Caco-2 (cell line): Measurements from ENCODE around the gene RAI1. TPM values are rescaled to one million over a fixed set of nuclear protein-coding genes. Genes with fewer than 3 reads are reported as not detected.
A peak's percentile ranks its signal among the peaks of the same experiment; 100 is the strongest.

Experiments
- BruUV-seq: library from RNA; stranded (reverse); fragments of 400-500 nt; replicated peaks from 2 replicates; lab custom pipeline; 2021; lab: Mats Ljungman, UMichigan
- CTCF ChIA-PET: fragments of 300-600 bp; sonication (Branson Sonifier 250); formaldehyde crosslinking; loops from one replicate; lab custom pipeline; 2022; ENCODE audit warnings: antibody characterized with exemption; lab: Charles Lee
- POLR2A ChIA-PET: fragments of 300-600 bp; sonication (Branson Sonifier 250); formaldehyde crosslinking; loops from one replicate; lab custom pipeline; 2022; ENCODE audit warnings: antibody characterized with exemption; lab: Charles Lee
- DNase-seq, 2 experiments: peaks; one replicate each; pipeline versions ENCODE4 v3.0.0 to v3.0.0-alpha.2; 2020 to 2022
- H3K27me3 ChIP-seq: replicated peaks from 2 replicates; pipeline ENCODE4 v1.6.0; 2011; ENCODE audit warnings: low read length; ENCODE audit not compliant: control insufficient read depth, insufficient read depth
- H3K36me3 ChIP-seq: 2 replicates; pipeline ENCODE4 v1.5.1; 2011; ENCODE audit warnings: low read length; ENCODE audit not compliant: control insufficient read depth, insufficient read depth
- H3K4me1 ChIP-seq: fragments of 250-450 bp; sonication (Bioruptor Pico); 2 replicates; pipeline ENCODE4 v1.5.1; 2020; ENCODE audit warnings: mild to moderate bottlenecking
- H3K4me3 ChIP-seq: 2 replicates; pipeline ENCODE4 v1.5.1; 2011; ENCODE audit warnings: low read depth, mild to moderate bottlenecking, control low read depth, low read length
- H3K9me3 ChIP-seq: fragments of 250-450 bp; sonication (Bioruptor Pico); 2 replicates; pipeline ENCODE4 v1.5.1; 2020; ENCODE audit warnings: mild to moderate bottlenecking, moderate library complexity
- H3K27ac Mint-ChIP-seq: one replicate; pipeline ENCODE4 v1.8.0; 2022; ENCODE audit warnings: mixed read lengths; ENCODE audit not compliant: unreplicated experiment
- H3K27me3 Mint-ChIP-seq: one replicate; pipeline ENCODE4 v1.8.0; 2022; ENCODE audit warnings: mixed read lengths; ENCODE audit not compliant: insufficient read depth, unreplicated experiment
- H3K36me3 Mint-ChIP-seq: one replicate; pipeline ENCODE4 v1.8.0; 2022; ENCODE audit warnings: mild to moderate bottlenecking, mixed read lengths; ENCODE audit not compliant: insufficient read depth, unreplicated experiment
- H3K4me1 Mint-ChIP-seq: one replicate; pipeline ENCODE4 v1.8.0; 2022; ENCODE audit warnings: low read depth, mixed read lengths; ENCODE audit not compliant: unreplicated experiment
- H3K4me3 Mint-ChIP-seq: one replicate; pipeline ENCODE4 v1.8.0; 2022; ENCODE audit warnings: mild to moderate bottlenecking, moderate library complexity, mixed read lengths; ENCODE audit not compliant: unreplicated experiment
- H3K9me3 Mint-ChIP-seq: one replicate; pipeline ENCODE4 v1.8.0; 2022; ENCODE audit warnings: mixed read lengths; ENCODE audit not compliant: unreplicated experiment
- CTCF ChIP-seq, 2 experiments: fragments of 200-600 bp in 1 of 2; IDR thresholded peaks; 1 replicate in 1 of 2; 2 replicates in 1 of 2; pipeline versions ENCODE4 v1.5.1 to v1.8.0; 2011 to 2022; ENCODE audit warnings: antibody characterized with exemption in 1 of 2, control low read depth in 1 of 2, inconsistent platforms in 1 of 2, low read depth in 1 of 2, low read length in 1 of 2, mild to moderate bottlenecking in 1 of 2, moderate library complexity in 1 of 2; ENCODE audit not compliant: insufficient read depth in 1 of 2, severe bottlenecking in 1 of 2, unreplicated experiment in 1 of 2
- intact Hi-C: fragments of 100-400 bp; cut with micrococcal nuclease; formaldehyde crosslinking; loops from one replicate; pipeline ENCODE4 v1.10.0; 2022; ENCODE audit not compliant: unreplicated experiment
- total RNA-seq: library from RNA; stranded (reverse); gene quantifications from 2 replicates; pipeline ENCODE4 v1.2.3, GENCODE V29; 2022

RAI1 gene
- total RNA-seq, 1 experiment from 2014 or later = 44.3 TPM

- H3K9me3 ChIP-seq = no peaks in the 10 kb centered on the region
- TF ChIP-seq CTCF (IDR thresholded peaks at IDR 0.05; ENCODE audit: insufficient read depth in 1 of 2, low read depth in 1 of 2, low read length in 1 of 2, severe bottlenecking in 1 of 2, unreplicated experiment in 1 of 2) = no peak
- Mint-ChIP-seq H3K4me3 (no peak overlapping the region), H3K36me3 (peaks cover 99% of the 10 kb centered on the region), H3K27me3 (no peaks in the 10 kb centered on the region), H3K4me1 (no peaks in the 10 kb centered on the region), H3K27ac (no peak overlapping the region), H3K9me3 (no peaks in the 10 kb centered on the region)
- DNase-seq = no peak
- no peaks in the 10 kb centered on the region for H3K27me3 ChIP-seq
- no TSS peak for BruUV-seq
- CTCF ChIA-PET = interaction anchor here (0.7 to 3.0 kb wide), 5 partner anchors 9 to 247 kb away, joined by 3 to 22 read pairs (median 4); no protein-coding TSS in a partner anchor
- POLR2A ChIA-PET = interaction anchor here (1.9 kb wide), 1 partner anchor 23 kb away, joined by 10 read pairs; no protein-coding TSS in a partner anchor
- intact Hi-C loops = loop anchor here (10.0 kb wide), 1 partner anchor 222 kb away; the partner anchor contains the start of genes ATPAF2 and GID4
- H3K4me1 ChIP-seq = peaks cover 13% of the 10 kb centered on the region
- H3K36me3 ChIP-seq = peaks cover 15% of the 10 kb centered on the region
- no peak overlapping the region for H3K4me3 ChIP-seq
Observed at GRCh38 chr17:17813055-17813724, 131.9 kb downstream of the RAI1 start.

GRCh38 chr17:17813725-17814095, 132.5 kb downstream of the RAI1 start:
- Histone ChIP-seq H3K27me3 (no peaks in the 10 kb centered on the region), H3K4me1 (peaks cover 18% of the 10 kb centered on the region), H3K4me3 (no peak overlapping the region), H3K9me3 (no peaks in the 10 kb centered on the region), H3K36me3 (peaks cover 19% of the 10 kb centered on the region)
- H3K9me3 Mint-ChIP-seq = no peaks in the 10 kb centered on the region
- POLR2A ChIA-PET = no interaction called here
- BruUV-seq = no TSS peak
- no peak for TF ChIP-seq CTCF (IDR thresholded peaks at IDR 0.05; ENCODE audit: insufficient read depth in 1 of 2, low read depth in 1 of 2, low read length in 1 of 2, severe bottlenecking in 1 of 2, unreplicated experiment in 1 of 2)
- intact Hi-C loops = loop anchor here (10.0 kb wide), 1 partner anchor 221 kb away; the partner anchor contains the start of genes ATPAF2 and GID4
- CTCF ChIA-PET = interaction anchor here (0.7 to 3.0 kb wide), 2 partner anchors 40 to 47 kb away, joined by 3 to 22 read pairs; no protein-coding TSS in a partner anchor
- peaks cover 100% of the 10 kb centered on the region for H3K36me3 Mint-ChIP-seq
- H3K4me1 Mint-ChIP-seq = peaks cover 5% of the 10 kb centered on the region
- H3K27ac Mint-ChIP-seq = no peak overlapping the region
- no peak overlapping the region for H3K4me3 Mint-ChIP-seq
- DNase-seq = no peak
- H3K27me3 Mint-ChIP-seq = no peaks in the 10 kb centered on the region

DNA sequence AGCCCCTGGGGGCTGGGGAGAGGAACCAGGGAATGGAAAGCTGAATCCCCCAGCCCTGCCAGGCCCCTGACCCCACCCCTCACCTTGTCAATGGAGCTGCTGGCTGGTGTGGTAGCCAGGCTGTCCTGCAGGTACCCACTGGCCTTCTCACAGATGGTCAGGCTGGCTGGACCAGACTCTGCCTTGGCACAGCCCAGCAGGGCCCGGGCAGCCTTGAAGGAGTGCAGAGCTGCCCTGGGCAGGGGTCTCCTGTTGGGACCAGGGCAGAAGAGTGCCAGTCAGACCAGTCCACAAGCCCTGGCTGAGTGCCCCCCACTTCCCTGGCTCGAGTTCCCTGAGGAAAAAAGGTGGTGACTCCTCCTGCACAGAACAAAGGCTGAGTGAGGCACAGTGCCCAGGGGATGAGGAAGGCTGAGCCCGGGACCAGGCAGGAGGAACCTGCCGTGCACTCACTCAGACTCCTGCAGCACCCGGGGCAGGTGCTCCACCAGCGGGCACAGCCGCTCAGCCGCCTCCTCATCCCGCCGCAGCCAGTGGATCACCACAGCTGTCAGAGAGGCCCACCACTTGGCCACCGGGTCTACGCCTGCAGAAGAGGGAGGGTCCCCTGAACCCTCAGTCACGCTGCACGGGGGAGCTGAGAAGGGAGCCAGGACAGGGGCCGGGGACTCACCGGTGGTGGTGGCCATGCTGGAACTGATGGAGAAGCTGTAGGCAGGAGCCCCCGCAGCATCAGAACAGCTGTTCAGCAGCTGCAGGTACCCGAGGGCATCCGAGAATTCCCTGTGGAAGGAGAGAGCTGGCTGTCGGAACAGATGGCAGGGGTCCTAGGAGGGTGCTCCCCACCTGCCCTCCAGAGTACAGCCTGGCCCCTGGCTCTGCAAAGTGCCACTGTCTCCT, 133.2 kb downstream of the RAI1 start:
- no peaks in the 10 kb centered on the region for H3K27me3 ChIP-seq
- no peak for TF ChIP-seq CTCF (IDR thresholded peaks at IDR 0.05; ENCODE audit: insufficient read depth in 1 of 2, low read depth in 1 of 2, low read length in 1 of 2, severe bottlenecking in 1 of 2, unreplicated experiment in 1 of 2)
- H3K9me3 ChIP-seq = no peaks in the 10 kb centered on the region
- peaks cover 25% of the 10 kb centered on the region for H3K36me3 ChIP-seq
- Mint-ChIP-seq H3K9me3 (no peaks in the 10 kb centered on the region), H3K4me3 (no peak overlapping the region), H3K27me3 (no peaks in the 10 kb centered on the region), H3K36me3 (peaks cover 100% of the 10 kb centered on the region), H3K4me1 (peaks cover 12% of the 10 kb centered on the region), H3K27ac (peak overlapping the region; percentile 39)
- H3K4me1 ChIP-seq = peaks cover 22% of the 10 kb centered on the region
- intact Hi-C loops = loop anchor here (10.0 kb wide), 1 partner anchor 220 kb away; the partner anchor contains the start of genes ATPAF2 and GID4
- CTCF ChIA-PET = interaction anchor here (0.7 to 0.9 kb wide), 2 partner anchors 39 to 105 kb away, joined by 3 to 6 read pairs; no protein-coding TSS in a partner anchor
- POLR2A ChIA-PET = no interaction called here
- no TSS peak for BruUV-seq
- H3K4me3 ChIP-seq = no peak overlapping the region
- no peak for DNase-seq
